ENCODE measurements around the gene YPEL4. TPM values are rescaled to one million over a fixed set of nuclear protein-coding genes. Genes with fewer than 3 reads are reported as not detected.

Gene YPEL4
- total RNA-seq, 1 experiment from 2014 or later = 0.32 TPM

DNA sequence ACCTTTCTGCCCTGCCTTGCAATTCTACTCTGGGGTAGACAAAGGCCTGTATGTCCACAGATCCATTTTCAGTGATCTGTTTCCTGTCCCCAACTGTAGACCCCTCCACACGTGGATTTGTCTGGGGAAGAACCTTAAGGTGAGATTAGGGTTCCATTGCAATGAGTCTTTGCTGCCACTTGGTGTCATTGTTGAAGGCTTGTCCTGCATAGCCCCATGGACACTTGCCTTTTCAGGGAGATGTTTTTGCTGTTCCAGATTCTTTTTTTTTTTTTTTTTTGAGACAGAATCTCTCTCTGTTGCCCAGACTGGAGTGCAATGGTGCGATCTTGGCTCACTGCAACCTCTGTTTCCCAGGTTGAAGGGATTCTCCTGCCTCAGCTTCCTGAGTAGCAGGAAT lies 30.4 kb downstream of the YPEL4 start:
- ATAC-seq (no peak), DNase-seq (ENCODE audit: low read depth, low spot score) (peak; percentile 35)
- Histone ChIP-seq H3K4me2 (ENCODE audit: low read length) (no peak overlapping the region), H4K20me1 (ENCODE audit: insufficient read depth) (no peaks in the 10 kb centered on the region), H3K36me3 (ENCODE audit: control insufficient read depth in 1 of 2, insufficient read depth in 2 of 2, low read length in 2 of 2) (no peaks in the 10 kb centered on the region), H3K9me2 (ENCODE audit: insufficient read depth) (no peaks in the 10 kb centered on the region), H3K9ac (ENCODE audit: low read length) (no peak overlapping the region), H3K4me3 (replicated peaks in 1 of 2; ENCODE audit: low read depth in 1 of 2, low read length in 2 of 2) (no peak overlapping the region), H2AFZ (ENCODE audit: low read depth, low read length, poor library complexity, severe bottlenecking) (no peak overlapping the region), H3K79me2 (ENCODE audit: insufficient read depth, low read length) (no peaks in the 10 kb centered on the region), H3K4me1 (ENCODE audit: control insufficient read depth in 1 of 2, insufficient read depth in 2 of 2, low read length in 2 of 2) (no peaks in the 10 kb centered on the region), H3K9me3 (ENCODE audit: control insufficient read depth in 1 of 2, insufficient read depth in 1 of 2, low read depth in 1 of 2, low read length in 2 of 2) (peaks cover 10 to 14% of the 10 kb centered on the region in 2 experiments; a peak in 3 of 4 replicates), H3K27me3 (ENCODE audit: insufficient read depth, low read length) (no peaks in the 10 kb centered on the region), H3K27ac (ENCODE audit: low read depth, low read length) (no peak overlapping the region)
- ChIA-PET CTCF (interaction anchor here (0.7 kb wide), 1 partner anchor 25 kb away, joined by 3 read pairs; no protein-coding TSS in a partner anchor), POLR2A (no interaction called here), RAD21 (ENCODE audit: low non-redundant PET in 1 of 2, low total read pairs in 2 of 2, uncharacterized antibody in 2 of 2, unreplicated experiment in 2 of 2) (no interaction called here)
- no peak for TF ChIP-seq POLR2A (IDR thresholded peaks at IDR 0.05; ENCODE audit: borderline replicate concordance, extremely low read depth, insufficient read depth, insufficient read length)
- TF ChIP-seq CBX3 (IDR thresholded peaks at IDR 0.05; ENCODE audit: low read depth) = peak; percentile 85; the same call in 1 of the 2 replicates
- TF ChIP-seq, protein P1, sequence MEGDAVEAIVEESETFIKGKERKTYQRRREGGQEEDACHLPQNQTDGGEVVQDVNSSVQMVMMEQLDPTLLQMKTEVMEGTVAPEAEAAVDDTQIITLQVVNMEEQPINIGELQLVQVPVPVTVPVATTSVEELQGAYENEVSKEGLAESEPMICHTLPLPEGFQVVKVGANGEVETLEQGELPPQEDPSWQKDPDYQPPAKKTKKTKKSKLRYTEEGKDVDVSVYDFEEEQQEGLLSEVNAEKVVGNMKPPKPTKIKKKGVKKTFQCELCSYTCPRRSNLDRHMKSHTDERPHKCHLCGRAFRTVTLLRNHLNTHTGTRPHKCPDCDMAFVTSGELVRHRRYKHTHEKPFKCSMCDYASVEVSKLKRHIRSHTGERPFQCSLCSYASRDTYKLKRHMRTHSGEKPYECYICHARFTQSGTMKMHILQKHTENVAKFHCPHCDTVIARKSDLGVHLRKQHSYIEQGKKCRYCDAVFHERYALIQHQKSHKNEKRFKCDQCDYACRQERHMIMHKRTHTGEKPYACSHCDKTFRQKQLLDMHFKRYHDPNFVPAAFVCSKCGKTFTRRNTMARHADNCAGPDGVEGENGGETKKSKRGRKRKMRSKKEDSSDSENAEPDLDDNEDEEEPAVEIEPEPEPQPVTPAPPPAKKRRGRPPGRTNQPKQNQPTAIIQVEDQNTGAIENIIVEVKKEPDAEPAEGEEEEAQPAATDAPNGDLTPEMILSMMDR (IDR thresholded peaks at IDR 0.05 in 2 of 3, conservative IDR thresholded peaks at IDR 0.05 in 1 of 3; ENCODE audit: borderline replicate concordance in 1 of 3, insufficient read depth in 1 of 3, low read depth in 2 of 3, low read length in 2 of 3) = peak in 2 of 3 experiments; percentile 60 to 69; a peak in 4 of 6 replicates
- intact Hi-C loops (cut with micrococcal nuclease) = no loop called here
- no TSS peak for BruUV-seq (replicated peaks)

DNA sequence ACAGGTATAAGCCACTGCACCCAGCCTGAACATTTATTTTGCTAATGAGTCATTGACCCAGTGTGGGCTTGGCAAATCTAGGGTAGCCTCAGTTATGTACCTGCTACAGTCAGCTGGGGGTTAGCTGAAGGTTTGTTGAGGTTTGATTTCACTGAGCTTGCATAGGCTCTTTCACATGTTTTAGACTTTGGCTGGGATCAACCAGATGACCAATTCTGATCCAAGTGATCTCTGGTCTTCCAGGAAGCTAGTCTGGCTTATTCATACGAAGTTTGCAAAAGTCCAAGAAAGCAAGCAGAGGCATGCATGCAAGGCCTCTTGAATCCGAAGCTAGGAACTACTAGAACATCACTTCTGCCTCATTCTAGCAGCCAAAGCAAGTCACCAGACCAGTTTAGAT lies 31.3 kb downstream of the YPEL4 start:
- ATAC-seq (no peak), DNase-seq (ENCODE audit: low read depth, low spot score) (no peak)
- peaks cover 10 to 14% of the 10 kb centered on the region in 2 experiments; a peak in 3 of 4 replicates for H3K9me3 ChIP-seq (ENCODE audit: control insufficient read depth in 1 of 2, insufficient read depth in 1 of 2, low read depth in 1 of 2, low read length in 2 of 2)
- ChIA-PET CTCF (no interaction called here), RAD21 (ENCODE audit: low non-redundant PET in 1 of 2, low total read pairs in 2 of 2, uncharacterized antibody in 2 of 2, unreplicated experiment in 2 of 2) (no interaction called here), POLR2A (no interaction called here)
- no peaks in the 10 kb centered on the region for H4K20me1 ChIP-seq (ENCODE audit: insufficient read depth)
- H3K4me3 ChIP-seq (replicated peaks in 1 of 2; ENCODE audit: low read depth in 1 of 2, low read length in 2 of 2) = no peak overlapping the region
- no peak overlapping the region for H3K27ac ChIP-seq (ENCODE audit: low read depth, low read length)
- H3K9me2 ChIP-seq (ENCODE audit: insufficient read depth) = no peaks in the 10 kb centered on the region
- no peaks in the 10 kb centered on the region for H3K27me3 ChIP-seq (ENCODE audit: insufficient read depth, low read length)
- BruUV-seq (replicated peaks) = no TSS peak
- H2AFZ ChIP-seq (ENCODE audit: low read depth, low read length, poor library complexity, severe bottlenecking) = no peak overlapping the region
- H3K4me2 ChIP-seq (ENCODE audit: low read length) = no peak overlapping the region
- H3K36me3 ChIP-seq (ENCODE audit: control insufficient read depth in 1 of 2, insufficient read depth in 2 of 2, low read length in 2 of 2) = no peaks in the 10 kb centered on the region
- no peak for TF ChIP-seq CBX3 (IDR thresholded peaks at IDR 0.05; ENCODE audit: low read depth)
- TF ChIP-seq, protein P2, sequence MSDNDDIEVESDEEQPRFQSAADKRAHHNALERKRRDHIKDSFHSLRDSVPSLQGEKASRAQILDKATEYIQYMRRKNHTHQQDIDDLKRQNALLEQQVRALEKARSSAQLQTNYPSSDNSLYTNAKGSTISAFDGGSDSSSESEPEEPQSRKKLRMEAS (IDR thresholded peaks at IDR 0.05) = no peak
- no peak for TF ChIP-seq EZH2phosphoT487 (IDR thresholded peaks at IDR 0.05; ENCODE audit: borderline replicate concordance)
- no peak for TF ChIP-seq ELF1 (IDR thresholded peaks at IDR 0.05; ENCODE audit: borderline replicate concordance, low read depth)
- TF ChIP-seq ZFX (IDR thresholded peaks at IDR 0.05) = no peak
- no peak for TF ChIP-seq RAD21 (IDR thresholded peaks at IDR 0.05; ENCODE audit: low read depth)
- TF ChIP-seq, protein P3, sequence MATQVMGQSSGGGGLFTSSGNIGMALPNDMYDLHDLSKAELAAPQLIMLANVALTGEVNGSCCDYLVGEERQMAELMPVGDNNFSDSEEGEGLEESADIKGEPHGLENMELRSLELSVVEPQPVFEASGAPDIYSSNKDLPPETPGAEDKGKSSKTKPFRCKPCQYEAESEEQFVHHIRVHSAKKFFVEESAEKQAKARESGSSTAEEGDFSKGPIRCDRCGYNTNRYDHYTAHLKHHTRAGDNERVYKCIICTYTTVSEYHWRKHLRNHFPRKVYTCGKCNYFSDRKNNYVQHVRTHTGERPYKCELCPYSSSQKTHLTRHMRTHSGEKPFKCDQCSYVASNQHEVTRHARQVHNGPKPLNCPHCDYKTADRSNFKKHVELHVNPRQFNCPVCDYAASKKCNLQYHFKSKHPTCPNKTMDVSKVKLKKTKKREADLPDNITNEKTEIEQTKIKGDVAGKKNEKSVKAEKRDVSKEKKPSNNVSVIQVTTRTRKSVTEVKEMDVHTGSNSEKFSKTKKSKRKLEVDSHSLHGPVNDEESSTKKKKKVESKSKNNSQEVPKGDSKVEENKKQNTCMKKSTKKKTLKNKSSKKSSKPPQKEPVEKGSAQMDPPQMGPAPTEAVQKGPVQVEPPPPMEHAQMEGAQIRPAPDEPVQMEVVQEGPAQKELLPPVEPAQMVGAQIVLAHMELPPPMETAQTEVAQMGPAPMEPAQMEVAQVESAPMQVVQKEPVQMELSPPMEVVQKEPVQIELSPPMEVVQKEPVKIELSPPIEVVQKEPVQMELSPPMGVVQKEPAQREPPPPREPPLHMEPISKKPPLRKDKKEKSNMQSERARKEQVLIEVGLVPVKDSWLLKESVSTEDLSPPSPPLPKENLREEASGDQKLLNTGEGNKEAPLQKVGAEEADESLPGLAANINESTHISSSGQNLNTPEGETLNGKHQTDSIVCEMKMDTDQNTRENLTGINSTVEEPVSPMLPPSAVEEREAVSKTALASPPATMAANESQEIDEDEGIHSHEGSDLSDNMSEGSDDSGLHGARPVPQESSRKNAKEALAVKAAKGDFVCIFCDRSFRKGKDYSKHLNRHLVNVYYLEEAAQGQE (IDR thresholded peaks at IDR 0.05; ENCODE audit: low read depth) = no peak
- TF ChIP-seq EGR1 (IDR thresholded peaks at IDR 0.05; ENCODE audit: low read depth) = no peak
- TF ChIP-seq CEBPB (IDR thresholded peaks at IDR 0.05; ENCODE audit: low read depth) = no peak
- TF ChIP-seq, protein P4, sequence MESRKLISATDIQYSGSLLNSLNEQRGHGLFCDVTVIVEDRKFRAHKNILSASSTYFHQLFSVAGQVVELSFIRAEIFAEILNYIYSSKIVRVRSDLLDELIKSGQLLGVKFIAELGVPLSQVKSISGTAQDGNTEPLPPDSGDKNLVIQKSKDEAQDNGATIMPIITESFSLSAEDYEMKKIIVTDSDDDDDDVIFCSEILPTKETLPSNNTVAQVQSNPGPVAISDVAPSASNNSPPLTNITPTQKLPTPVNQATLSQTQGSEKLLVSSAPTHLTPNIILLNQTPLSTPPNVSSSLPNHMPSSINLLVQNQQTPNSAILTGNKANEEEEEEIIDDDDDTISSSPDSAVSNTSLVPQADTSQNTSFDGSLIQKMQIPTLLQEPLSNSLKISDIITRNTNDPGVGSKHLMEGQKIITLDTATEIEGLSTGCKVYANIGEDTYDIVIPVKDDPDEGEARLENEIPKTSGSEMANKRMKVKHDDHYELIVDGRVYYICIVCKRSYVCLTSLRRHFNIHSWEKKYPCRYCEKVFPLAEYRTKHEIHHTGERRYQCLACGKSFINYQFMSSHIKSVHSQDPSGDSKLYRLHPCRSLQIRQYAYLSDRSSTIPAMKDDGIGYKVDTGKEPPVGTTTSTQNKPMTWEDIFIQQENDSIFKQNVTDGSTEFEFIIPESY (IDR thresholded peaks at IDR 0.05; ENCODE audit: extremely low read depth, insufficient replicate concordance, low read length) = no peak
- no peak for TF ChIP-seq SIN3A (IDR thresholded peaks at IDR 0.05; ENCODE audit: low read depth)
- no peaks in the 10 kb centered on the region for H3K79me2 ChIP-seq (ENCODE audit: insufficient read depth, low read length)
- intact Hi-C loops (cut with micrococcal nuclease) = no loop called here
- no peaks in the 10 kb centered on the region for H3K4me1 ChIP-seq (ENCODE audit: control insufficient read depth in 1 of 2, insufficient read depth in 2 of 2, low read length in 2 of 2)
- no peak overlapping the region for H3K9ac ChIP-seq (ENCODE audit: low read length)

Measured in HCT116 (cell line).